Colonic mucosa (tissue), 4 donors: ENCODE data around the gene HEXIM1. TPM values are rescaled to one million over a fixed set of nuclear protein-coding genes. Genes with fewer than 3 reads are reported as not detected.

ENCODE experiments used
- DNase-seq: peaks from one replicate; pipeline ENCODE4 v3.0.0-alpha.2; 2020
- H3K27ac ChIP-seq: fragments of 200-600 bp; one replicate; pipeline ENCODE4 v1.8.0; 2021
- H3K27me3 ChIP-seq: fragments of 200-600 bp; one replicate; pipeline ENCODE4 v1.8.0; 2021
- H3K36me3 ChIP-seq: fragments of 200-600 bp; one replicate; pipeline ENCODE4 v1.8.0; 2021
- H3K4me1 ChIP-seq: fragments of 200-600 bp; one replicate; pipeline ENCODE4 v1.8.0; 2021; ENCODE audit warnings: mild to moderate bottlenecking
- H3K4me3 ChIP-seq: fragments of 200-600 bp; one replicate; pipeline ENCODE4 v1.8.0; 2021
- H3K9ac ChIP-seq, 2 donors: one replicate each; pipeline ENCODE4 v1.7.0; 2013; ENCODE audit warnings: control low read depth in 2 of 2, low read depth in 2 of 2, low read length in 2 of 2
- H3K9me3 ChIP-seq: fragments of 200-600 bp; one replicate; pipeline ENCODE4 v1.8.0; 2021
- CTCF ChIP-seq: fragments of 200-600 bp; IDR thresholded peaks from one replicate; pipeline ENCODE4 v1.8.0; 2022; ENCODE audit warnings: antibody characterized with exemption, mild to moderate bottlenecking
- intact Hi-C: fragments of 100-400 bp; cut with DNase I; formaldehyde crosslinking; loops from one replicate; pipeline ENCODE4 v1.14.1; 2022
- total RNA-seq, 2 donors: library from RNA; stranded (reverse); fragmentation: NEBNext Ultra II Directional in 1 of 2; extraction: Animal tissue kit (Norgen Biotek cat#: 25700) in 1 of 2; gene quantifications; one replicate each; pipeline ENCODE4 v1.2.1, GENCODE V29; 2021
- donor health status: healthy.
- donor health status: DM: no; HTN: no; CAD: no.
- donor health status: DM: no; HTN: no; CAD: no.

The HEXIM1 gene, protein sequence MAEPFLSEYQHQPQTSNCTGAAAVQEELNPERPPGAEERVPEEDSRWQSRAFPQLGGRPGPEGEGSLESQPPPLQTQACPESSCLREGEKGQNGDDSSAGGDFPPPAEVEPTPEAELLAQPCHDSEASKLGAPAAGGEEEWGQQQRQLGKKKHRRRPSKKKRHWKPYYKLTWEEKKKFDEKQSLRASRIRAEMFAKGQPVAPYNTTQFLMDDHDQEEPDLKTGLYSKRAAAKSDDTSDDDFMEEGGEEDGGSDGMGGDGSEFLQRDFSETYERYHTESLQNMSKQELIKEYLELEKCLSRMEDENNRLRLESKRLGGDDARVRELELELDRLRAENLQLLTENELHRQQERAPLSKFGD
- 10 to 100 TPM; 37.0 to 38.4 TPM for total RNA-seq

DNA sequence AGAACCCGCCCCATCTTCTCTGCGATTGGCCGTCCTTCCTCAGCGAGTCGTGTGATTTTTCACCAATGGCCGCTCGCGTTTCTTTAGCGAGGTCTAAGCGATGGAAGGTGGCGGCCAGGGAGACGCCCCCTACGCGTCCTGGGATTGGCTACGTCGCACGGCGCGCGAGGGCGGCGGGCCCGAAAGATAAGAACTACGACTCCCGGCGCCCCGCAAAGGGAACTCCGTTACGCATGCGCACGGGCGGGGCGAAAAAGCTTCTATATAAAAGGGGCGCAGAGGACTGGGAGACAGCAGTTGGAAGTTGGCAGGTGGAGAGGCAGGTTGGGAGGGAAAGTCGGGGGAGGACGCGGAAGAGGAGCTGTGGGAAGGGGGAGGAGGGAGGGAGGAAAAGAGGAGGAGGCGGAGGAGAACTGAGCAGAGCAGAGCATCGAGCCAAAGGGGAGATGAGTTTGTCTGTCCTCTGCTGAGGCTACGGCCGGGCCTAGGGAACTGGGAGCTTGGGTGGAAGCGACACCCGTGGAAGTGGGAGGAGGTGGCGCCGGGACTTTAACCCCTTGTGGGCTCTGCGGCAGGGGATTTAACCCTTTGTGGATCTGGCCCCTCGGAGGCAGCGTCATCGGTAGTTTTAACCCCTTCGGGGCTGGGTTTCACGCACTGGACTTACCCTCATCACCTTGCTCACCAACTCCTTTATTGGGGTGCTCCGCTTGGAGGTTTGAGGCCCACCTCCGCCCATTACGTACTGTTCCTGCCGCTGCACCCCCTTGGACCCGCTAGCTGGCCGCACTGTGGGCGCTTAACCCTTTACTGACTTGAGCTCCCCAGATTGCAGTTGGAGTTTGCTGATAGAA is at the start of gene HEXIM1:
Gene HEXIM1, plus strand, starts transcription at position 293 of the 854 bp plus-strand sequence. CDS start 716 bp downstream, outside the sequence.
- Histone ChIP-seq H3K36me3 (no peaks in the 10 kb centered on the region), H3K9me3 (no peaks in the 10 kb centered on the region), H3K27me3 (no peaks in the 10 kb centered on the region), H3K9ac (peak within 1 kb of the TSS; percentile 85 to 91), H3K27ac (peak within 1 kb of the TSS; percentile 98), H3K4me3 (peak within 1 kb of the TSS; percentile 65), H3K4me1 (peaks cover 15% of the 10 kb centered on the region)
- peak; percentile 99 for DNase-seq
- TF ChIP-seq CTCF = no peak
- intact Hi-C loops = no loop called here

GRCh38 chr17:45098869-45099616 is 49.2 kb upstream of the HEXIM1 start:
- H3K27ac ChIP-seq = no peak overlapping the region
- no peak overlapping the region for H3K9ac ChIP-seq
- TF ChIP-seq CTCF = peak; percentile 85
- H3K4me1 ChIP-seq = no peaks in the 10 kb centered on the region
- no peak overlapping the region for H3K4me3 ChIP-seq
- H3K27me3 ChIP-seq = no peaks in the 10 kb centered on the region
- H3K36me3 ChIP-seq = peaks cover 12% of the 10 kb centered on the region
- intact Hi-C loops = loop anchor here (2.0 to 5.0 kb wide), 3 partner anchors 33 to 178 kb away; partner anchors contain the start of gene PLCD3
- peak; percentile 89 for DNase-seq
- no peaks in the 10 kb centered on the region for H3K9me3 ChIP-seq

DNA sequence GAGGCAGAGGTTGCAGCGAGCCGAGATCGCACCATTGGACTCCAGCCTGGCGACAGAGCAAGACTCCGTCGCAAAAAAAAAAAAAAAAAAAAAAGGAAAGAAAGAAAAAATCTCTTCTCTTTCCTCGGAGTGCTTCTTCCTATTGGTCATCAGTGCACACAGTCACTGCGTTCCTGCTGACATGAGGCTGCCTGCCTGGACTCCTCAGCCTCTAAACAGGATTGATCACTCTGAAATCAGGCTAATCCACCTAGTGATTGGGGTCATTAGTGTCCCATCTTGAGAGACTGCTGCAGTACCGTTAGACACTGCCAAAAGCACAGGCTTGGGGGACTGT is 46.8 kb upstream of the HEXIM1 start:
- Histone ChIP-seq H3K36me3 (peaks cover 26% of the 10 kb centered on the region), H3K9ac (no peak overlapping the region), H3K4me1 (no peaks in the 10 kb centered on the region), H3K9me3 (no peaks in the 10 kb centered on the region), H3K4me3 (no peak overlapping the region), H3K27me3 (no peaks in the 10 kb centered on the region), H3K27ac (no peak overlapping the region)
- no peak for TF ChIP-seq CTCF
- DNase-seq = no peak
- intact Hi-C loops = no loop called here

DNA sequence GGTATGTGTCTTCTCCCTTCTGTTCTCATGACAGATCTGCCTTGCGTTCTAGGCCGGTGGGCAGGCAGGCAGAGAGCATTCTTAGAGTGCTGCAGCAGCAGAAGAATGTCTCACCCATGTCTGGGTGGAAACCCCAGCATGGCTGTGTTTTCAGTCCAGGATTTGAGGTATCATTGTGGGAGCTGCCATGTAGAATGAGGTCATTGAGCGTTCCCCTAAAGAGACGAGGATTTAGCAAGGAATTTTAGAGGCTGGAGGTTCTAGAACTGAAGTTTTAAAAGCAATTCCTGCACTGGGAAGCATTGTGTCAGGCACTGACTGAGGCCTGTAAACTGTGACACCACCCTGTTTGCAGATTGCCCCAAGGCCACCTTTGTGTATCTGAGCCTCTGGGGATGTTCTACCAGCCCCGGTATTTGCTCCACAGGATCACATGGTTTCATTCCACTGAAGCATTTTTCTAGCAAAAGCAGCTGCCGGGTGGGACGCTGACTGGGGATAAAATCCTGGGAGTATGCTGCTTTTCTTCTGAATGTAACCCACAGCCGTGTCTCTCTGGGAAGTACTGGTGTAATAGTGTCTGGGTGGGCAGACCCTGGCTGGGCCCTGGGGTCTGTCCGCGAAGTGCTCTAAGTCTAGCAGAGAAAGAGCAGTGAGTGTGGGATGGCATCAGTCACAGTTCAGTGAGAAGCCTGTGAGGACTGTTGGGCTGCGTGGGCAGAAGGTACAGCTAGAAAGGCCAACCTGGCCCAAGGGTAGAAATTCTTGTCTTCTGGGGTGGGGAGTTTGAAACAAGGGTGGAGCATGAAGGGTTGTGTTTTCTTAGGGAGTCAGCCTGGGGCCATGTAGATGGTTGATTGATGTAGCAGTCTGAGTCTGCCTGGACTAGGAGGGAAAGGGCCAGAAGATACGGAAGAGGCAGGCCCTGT is 46.1 kb upstream of the HEXIM1 start:
- intact Hi-C loops = no loop called here
- Histone ChIP-seq H3K9ac (no peak overlapping the region), H3K27ac (no peak overlapping the region), H3K9me3 (no peaks in the 10 kb centered on the region), H3K27me3 (no peaks in the 10 kb centered on the region), H3K4me1 (no peaks in the 10 kb centered on the region), H3K36me3 (peaks cover 26% of the 10 kb centered on the region), H3K4me3 (no peak overlapping the region)
- no peak for DNase-seq
- TF ChIP-seq CTCF = no peak
